ENCODE measurements around the gene SLITRK3.

Gene SLITRK3

GRCh38 chr3:165195640-165196576 is at the start of gene SLITRK3:
TSS of gene SLITRK3 (minus strand) at chr3:165196384. CDS start at chr3:165190830, 5,554 bp downstream.
- DNase-seq = peak; percentile 74 to 77

GRCh38 chr3:165243597-165243996 is 47.4 kb upstream of the SLITRK3 start:
- DNase-seq = no peak

- DNase-seq = no peak
Measured at GRCh38 chr3:165233501-165234195, 37.5 kb upstream of the SLITRK3 start.

- no peak for DNase-seq
Measured at GRCh38 chr3:165225604-165226003, 29.4 kb upstream of the SLITRK3 start.

GRCh38 chr3:165217739-165218138 is 21.6 kb upstream of the SLITRK3 start:
- no peak for DNase-seq

- DNase-seq = no peak
Measured at GRCh38 chr3:165212580-165212979, 16.4 kb upstream of the SLITRK3 start.

GRCh38 chr3:165211721-165212120 is 15.5 kb upstream of the SLITRK3 start:
- DNase-seq = no peak

- DNase-seq = no peak
Measured at GRCh38 chr3:165210727-165211126, 14.5 kb upstream of the SLITRK3 start.

GRCh38 chr3:165210132-165210531 is 13.9 kb upstream of the SLITRK3 start:
- DNase-seq = no peak

GRCh38 chr3:165206454-165207266 is 10.5 kb upstream of the SLITRK3 start:
- peak; percentile 88 to 94 for DNase-seq

- no peak for DNase-seq
Measured at GRCh38 chr3:165204445-165204844, 8.3 kb upstream of the SLITRK3 start.

GRCh38 chr3:165202995-165203394 is 6.8 kb upstream of the SLITRK3 start:
- no peak for DNase-seq

GRCh38 chr3:165201964-165202363 is 5.8 kb upstream of the SLITRK3 start:
- DNase-seq = no peak

- DNase-seq = peak in 1 of 2 experiments; percentile 33
Measured at GRCh38 chr3:165197481-165197800, 1.3 kb upstream of the SLITRK3 start.

GRCh38 chr3:165196577-165197480 is 645 bp upstream of the SLITRK3 start:
- DNase-seq = peak; percentile 40 to 69

GRCh38 chr3:165195241-165195639 is 944 bp downstream of the SLITRK3 start:
- peak; percentile 47 to 68 for DNase-seq

GRCh38 chr3:165194511-165195240 is 1.5 kb downstream of the SLITRK3 start:
- DNase-seq = peak; percentile 48 to 54

GRCh38 chr3:165193366-165194254 is 2.6 kb downstream of the SLITRK3 start:
- peak; percentile 26 to 54 for DNase-seq

- DNase-seq = peak; percentile 50 to 66
Measured at GRCh38 chr3:165192610-165193192, 3.5 kb downstream of the SLITRK3 start.

- no peak for DNase-seq
Measured at GRCh38 chr3:165191491-165191890, 4.7 kb downstream of the SLITRK3 start.

Data from NCI-H524 (cell line).